Activated CD4-positive, alpha-beta T cell treated with anti-CD3 and anti-CD28 coated beads for 4 hours (primary cell): Measurements from ENCODE around the gene FDPS.
"Not testable (repeated sequence)": the region's sequence is repeated elsewhere in the genome, so short reads cannot be mapped to it uniquely, and the experiment has no call there.

ENCODE experiments used
- DNase-seq, 2 donors: peaks; one replicate each; pipeline ENCODE4 v3.0.0-alpha.2; 2020

FDPS gene

DNA sequence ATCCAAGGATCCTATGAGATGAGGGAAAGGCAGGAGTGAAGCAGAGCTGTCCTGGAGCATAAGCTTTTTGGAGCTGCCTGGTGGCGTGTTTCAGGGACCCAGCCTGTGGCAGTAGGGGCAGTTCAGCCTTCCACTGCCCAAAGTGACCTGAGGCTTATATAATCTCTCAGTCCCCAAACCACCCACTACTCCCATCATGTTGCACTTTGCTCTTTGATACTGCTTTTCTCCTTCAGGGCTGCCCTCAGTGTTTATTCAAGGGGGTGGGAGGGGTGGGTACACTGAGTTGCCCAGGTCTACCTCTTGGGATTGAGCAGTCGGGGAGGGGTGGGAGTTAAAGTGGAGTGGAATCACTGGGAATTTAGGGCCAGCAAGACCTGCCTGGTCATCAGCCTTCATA is 22.1 kb upstream of the FDPS start:
- no peak for DNase-seq

DNA sequence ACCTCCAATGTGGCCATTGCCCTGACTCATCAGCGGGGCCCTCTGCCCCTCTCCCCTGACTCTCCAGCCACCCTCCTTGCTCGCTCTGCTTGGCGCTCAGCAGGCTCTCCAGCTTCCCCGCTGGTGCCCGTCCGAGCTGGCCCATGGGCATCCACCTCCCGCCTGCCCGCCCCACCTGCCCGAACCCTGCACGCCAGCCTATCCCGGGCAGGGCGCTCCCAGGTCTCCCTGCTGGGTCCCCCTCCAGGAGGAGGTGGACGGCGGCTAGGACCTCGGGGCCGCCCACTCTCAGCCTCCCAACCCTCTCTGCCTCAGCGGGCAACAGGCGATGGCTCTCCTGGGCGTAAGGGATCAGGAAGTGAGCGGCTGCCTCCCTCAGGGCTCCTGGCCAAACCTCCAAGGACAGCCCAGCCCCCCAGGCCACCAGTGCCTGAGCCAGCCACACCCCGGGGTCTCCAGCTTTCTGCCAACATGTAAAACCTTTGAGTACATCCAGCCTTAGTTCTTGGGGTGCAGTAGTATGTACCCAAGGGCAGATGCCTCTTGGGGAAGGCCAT is 20.6 kb upstream of the FDPS start:
- no peak for DNase-seq

DNA sequence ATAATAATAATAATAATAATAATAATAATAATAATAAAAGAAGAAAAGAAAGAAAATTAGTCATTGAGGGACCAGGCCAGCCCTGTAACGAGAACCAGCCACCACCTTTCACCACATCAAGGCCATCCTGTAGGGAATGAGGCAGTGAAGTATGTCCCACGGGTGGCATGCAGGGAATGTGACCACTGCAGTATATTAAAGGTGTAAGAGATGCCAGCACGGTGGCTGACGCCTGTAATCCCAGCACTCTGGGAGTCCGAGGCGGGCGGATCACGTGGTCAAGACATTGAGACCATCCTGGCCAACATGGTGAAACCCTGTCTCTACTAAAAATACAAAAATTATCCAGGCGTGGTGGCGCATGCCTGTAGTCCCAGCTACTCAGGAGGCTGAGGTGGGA is 17.7 kb upstream of the FDPS start:
- not testable (repeated sequence) for DNase-seq

DNA sequence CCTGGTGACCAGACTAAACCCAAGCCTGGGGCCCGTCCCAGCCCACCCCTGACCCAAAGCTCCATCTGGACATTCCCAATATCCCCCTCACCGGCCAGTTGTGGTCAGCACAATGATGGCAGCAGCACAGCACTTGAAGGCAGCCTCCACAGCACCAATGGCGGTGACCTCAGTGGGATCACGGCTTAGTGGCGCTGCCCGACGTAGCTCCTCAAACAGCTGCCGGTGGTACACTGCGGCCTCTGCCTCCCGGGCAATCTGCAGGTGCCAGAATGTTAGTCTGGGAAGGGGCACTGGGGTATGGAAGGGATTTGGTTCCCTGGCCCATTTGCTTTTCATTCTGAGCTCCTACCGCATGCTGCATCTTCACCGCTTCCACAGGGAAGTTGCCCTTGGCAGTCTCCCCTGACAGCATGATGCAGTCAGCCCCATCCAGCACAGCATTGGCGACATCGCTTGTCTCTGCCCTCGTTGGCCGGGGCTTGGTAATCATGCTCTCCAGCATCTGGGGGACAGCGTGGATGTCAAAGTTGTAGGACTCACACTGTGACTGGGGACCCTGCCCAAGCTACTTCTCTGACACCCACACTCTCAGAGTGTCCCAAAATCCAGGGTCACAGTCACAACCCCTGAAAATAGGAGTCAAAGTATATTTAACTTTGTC is 15.4 kb upstream of the FDPS start:
- no peak for DNase-seq

DNA sequence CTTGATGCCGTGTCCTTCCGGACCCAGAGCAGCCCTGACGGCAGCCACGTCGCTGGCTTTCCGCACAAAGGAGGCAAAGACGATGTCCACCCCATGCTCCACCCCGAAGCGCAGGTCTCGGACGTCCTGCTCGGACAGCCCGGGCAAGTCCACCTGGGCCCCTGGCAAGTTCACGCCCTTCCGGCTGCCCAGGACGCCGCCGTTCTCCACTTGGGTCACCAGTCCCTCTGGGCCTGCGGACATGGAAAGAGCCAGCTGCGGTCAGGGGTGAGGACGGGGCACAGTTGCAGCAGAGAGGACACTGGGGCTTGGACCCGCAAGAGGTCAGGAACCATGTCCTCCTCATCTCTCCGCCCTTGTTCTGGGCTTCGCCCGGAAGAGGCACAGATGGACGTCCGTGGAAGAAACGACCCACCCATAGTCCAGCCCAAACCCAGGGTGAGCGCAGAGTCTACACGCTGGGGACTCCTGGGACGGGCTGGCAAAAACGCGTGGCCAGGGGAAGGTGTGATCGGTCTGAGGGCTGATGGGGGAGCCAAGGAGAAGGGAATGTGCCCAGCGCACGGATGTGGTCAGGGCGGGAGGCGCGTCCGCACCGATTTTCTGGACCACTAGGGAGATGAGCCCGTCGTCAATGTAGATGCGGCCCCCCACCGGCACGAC is 14.0 kb upstream of the FDPS start:
- no peak for DNase-seq

DNA sequence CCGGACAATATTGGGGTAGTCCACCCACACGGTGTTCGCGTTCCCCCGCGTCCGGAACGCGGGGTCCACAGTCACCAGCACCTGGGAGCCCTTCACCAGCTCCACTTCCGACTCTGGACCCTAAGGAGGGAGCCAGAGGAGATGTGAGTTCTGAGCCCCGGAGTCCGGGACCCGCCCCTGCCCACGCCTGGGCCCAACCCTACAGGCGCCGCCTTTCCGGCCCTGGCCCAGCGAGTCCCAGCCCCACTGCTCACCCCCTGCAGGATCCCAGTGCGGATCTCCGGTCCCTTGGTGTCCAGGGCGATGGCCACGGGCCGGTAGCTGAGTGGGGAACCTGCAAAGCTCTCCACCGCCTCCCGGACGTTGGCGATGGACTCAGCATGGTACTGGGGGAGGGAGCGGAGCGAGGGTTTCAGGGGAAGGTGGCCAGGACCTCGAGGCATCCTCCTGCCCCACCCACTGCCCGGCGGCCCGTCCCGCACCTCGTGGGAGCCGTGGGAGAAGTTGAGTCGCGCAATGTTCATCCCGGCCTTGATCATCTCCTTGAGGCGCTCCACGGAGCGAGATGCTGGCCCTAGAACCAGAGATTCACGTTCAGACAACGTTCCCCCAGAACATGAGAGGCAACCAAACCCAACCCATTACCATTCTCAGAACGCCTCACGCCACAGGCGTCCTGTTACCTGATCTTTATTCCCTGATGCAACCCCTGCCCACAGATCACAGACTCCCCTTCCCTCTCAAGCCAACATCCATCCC is 13.3 kb upstream of the FDPS start:
- no peak for DNase-seq

DNA sequence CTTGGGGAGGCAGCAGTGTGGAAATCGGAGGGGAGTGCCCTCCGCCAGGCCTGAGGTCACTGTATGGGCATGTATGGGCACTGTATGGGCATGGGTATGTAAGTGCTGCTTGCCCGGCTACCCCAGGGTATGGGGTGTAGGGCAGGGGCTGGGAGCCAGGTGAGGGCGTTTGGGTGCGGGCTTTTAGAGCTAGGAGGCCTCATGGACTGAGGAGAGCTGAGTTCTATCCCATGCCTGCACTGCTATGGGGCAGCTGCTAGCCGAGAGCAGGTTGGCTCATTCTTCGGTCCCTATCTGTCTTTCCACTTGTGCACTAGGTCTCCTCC is 12.8 kb upstream of the FDPS start:
- DNase-seq = no peak

DNA sequence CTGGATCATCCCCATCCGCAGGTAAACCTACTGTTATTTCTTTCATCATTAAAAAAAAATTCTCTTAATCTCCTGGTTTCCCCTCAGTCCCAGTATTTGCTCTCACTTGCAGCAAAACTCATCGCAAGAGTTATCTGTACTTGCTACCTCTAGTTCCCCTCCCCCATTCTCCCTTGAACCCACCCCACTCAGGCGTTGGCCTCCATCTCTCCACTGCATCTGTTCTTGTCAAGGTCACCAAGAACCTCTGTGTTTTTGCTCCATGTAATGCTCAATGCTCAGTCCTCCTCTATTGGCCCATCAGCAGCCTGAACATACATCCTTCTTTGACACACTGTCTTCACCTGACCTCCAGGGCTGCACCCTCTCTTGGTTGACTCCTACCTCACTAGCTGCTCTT is 12.0 kb upstream of the FDPS start:
- no peak for DNase-seq

DNA sequence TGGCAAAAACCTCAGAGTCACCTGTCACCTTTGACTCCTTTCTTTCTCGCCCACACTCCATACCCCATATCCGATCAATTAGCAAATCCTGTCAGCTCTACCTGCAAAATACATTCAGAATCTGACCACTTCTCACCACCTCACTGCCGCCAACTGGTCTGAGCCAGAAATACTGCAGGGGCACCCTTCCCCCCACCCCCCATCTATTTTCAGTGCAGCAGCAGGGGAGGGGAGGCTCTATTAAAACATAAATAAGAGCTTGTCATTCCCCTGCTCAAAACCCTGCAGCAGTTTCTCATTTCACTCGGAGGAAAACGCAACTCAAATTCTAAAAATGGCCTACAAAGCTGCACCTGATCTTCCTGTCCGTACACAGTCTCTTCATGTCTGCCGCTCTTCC is 11.3 kb upstream of the FDPS start:
- DNase-seq = no peak

DNA sequence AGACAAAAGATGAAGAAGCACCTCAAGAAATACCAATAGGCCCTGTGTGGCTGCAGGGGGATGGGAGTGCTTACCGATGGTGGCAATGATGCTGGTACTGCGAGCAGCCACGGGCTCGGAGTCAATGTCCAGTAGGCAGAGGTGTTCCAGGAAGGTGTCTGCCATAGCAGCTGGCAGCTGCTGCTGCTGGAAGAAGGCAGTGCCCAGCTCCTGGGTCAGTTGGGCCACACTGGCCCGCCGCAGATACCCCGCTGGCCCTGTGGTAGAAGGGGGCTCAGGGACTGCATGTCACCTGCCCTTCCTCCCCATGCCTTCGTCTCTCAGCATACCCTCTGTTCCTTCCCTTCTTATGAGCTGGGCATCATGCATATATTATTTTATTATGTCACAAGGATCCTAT is 8.6 kb upstream of the FDPS start:
- DNase-seq = no peak

DNA sequence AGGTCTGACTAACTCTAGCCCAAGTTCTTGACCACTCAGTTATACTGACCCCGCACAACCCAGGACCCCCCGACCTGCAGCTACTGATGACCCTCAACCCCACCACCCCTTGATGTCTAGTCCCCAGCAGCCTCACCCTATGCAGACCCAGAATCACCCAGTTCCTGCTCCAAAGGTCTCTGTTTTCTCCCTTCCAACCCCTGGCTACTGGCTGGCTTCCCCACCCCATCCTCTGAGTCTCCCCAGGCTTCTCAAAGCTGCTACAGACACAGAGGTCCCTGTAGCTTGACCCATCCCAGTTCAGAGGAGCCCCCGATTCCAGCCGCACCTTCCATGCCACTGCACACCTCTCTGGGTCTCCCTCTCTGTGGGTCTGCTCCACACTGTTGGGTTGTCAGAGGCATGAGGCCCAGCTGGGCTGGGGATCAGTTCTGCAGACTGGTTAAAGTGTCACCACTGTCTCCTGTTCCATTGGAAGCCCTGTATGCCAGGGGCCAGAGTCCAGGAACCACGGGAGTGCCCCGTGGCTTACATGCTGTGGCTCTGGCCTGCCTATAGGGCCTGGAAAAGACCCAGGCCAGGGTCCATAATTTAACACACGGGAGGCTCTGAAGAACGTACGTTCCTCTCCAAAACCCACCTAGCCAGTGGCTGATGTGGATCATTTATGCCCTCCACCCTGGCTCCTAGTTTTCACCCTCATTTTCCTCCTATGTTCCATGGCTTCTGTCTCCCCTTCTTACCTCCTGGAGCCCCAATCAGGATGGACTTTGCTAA is 7.9 kb upstream of the FDPS start:
- DNase-seq = no peak

DNA sequence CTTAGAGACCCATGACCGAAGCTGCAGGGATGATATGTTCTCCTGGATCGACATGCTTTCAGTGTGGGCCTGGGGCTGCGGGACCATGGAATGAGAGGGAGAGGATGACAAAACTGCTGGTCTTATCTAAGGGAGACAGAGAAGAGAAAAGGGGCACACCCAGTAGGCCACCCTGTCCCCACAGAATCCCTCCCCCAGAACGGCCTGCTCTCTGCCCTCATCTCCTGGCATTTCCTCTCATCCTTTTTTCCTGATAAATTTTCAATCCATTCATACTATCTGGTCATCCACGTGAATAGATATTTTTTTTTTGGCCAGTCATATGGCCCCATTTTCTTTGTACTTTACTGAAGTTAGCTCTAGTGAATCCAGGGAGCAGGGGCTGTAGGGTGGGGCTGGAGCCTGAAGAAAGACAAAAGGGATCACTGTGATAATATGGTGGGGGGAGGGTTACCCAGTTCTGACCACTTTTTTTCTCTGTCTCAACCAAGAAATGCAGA is 7.3 kb upstream of the FDPS start, which contains the start of gene PKLR:
Gene PKLR, minus strand, starts transcription at position 97 of the 500 bp plus-strand sequence. Its CDS starts 43 bp downstream, at position 54.
- no peak for DNase-seq

DNA sequence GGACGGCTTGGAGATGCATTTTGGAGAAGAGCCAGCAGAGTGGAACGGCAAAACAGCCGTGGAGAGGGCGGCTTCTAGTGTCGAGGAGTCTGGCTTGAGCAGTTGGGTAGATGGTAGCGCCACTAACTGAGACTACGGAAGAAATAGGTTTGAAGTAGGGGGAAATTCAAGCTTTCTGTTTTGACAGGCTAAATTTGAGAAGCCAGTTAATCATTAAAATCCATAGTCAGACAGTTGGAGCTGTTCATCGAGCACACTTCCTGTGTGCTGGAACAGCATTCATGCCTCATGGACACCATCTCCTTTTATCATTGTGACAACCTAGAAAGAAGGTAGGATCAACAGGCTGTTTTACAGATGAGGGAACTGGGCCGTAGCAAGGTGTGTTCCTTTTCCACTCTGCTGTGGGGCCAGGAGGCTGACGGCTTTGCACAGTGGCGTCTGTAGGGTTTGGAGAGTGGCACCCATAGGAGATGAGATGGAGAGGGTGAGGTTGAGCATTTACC is 4.1 kb upstream of the FDPS start:
- no peak for DNase-seq

DNA sequence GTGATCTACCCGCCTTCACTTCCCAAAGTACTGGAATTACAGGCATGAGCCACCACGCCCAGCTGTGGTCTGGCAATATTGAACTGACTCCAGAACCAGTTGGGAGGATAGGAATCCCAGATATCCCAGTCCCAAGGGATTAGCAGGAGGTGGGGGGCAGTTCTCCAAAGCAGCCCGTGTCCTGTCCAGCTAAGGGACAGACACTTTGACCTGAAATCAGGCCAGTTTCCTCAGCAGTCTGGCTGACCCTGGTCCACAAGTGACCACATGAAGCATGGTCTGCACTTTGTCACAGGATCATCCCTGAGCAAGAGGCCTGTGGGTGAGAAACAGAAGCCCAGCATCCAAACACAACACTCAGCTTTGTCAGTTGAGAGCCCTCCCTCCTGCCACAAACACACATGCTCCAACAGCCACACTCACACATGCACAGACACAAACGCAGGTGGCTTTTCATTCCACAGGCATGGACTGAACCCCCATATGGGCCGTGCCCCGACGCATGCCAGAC is 2.7 kb upstream of the FDPS start:
- no peak for DNase-seq

DNA sequence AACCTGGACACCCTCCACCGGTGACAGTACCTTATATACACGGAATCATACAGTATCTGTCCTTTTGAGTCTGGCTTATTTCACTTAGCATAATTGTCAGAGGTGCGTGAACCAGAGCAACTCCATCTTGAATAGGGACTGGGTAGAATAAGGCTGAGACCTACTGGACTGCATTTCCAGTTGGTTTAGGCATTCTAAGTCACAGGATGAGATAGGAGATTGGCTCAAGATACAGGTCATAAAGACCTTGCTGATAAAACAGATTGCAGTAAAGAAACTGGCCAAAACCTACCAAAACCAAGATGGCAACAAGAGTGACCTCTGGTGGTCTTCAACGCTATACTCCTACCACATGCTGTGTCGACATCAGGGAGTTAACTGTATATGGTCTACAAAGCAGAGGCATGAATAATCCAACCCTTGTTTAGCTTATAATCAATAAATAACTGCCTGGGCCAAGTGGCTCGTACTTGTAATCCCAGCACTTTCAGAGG is 1.4 kb upstream of the FDPS start:
- DNase-seq = no peak

DNA sequence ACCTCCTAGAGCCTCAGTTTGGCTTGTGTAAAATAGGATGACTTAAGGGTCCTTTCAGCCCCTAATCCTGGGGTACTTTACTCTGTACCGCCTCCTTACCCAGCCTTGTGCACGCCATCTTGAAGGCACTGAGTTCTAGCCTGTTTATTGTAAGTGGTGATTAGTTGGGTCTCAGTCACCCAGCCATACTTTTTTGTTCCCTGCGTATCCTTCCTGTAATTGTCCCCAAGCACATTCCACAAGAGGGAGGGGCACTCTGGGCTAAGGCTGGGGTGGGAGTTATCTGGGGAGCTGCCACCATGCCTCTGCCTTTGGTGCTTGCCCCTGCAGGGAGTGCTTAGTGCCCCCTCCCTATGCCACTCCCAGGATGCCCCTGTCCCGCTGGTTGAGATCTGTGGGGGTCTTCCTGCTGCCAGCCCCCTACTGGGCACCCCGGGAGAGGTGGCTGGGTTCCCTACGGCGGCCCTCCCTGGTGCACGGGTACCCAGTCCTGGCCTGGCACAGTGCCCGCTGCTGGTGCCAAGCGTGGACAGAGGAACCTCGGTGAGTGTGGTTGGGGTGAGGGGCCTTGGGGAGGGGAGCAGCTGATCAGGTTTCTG is 856 bp downstream of the FDPS start:
- no peak for DNase-seq

DNA sequence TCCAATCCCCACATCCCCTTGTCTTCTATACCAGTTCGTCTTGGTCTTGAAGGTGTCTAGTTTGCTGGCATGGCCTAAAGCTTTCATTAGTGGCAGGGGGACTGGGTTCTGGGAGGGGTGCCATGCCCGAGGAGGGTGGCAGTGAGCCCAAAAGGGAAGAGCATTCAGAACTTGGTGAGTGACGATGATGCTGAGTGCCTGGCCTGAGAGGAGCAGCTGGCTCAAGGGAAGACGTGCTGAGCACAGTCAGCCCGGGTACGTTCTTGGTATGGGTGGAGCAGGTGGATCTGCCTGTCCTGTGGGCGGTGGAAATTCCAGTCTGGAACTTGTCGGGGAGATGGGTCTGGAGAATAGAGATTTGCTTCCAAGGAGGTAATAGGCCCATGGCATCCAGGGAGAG is 4.6 kb downstream of the FDPS start:
- no peak for DNase-seq

DNA sequence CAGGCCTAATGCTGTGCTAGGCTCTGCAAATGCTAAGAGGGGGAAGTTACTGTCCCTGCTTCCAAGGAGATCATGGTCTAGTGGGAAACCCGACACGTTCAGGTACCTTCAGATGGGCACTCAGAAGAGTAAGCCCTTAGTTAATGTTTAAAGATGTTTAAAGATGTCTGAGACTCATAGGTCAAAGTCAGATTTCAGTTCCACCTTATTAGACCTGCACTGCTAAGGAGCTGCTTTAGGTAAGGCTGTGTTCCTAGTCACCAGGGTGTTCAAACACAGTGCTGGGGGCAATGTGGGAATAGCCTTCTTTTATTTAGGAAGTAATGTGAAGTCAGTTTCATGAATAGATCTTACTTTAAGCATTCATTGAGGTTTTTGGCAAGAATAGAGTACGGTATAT is 8.3 kb downstream of the FDPS start:
- no peak for DNase-seq

DNA sequence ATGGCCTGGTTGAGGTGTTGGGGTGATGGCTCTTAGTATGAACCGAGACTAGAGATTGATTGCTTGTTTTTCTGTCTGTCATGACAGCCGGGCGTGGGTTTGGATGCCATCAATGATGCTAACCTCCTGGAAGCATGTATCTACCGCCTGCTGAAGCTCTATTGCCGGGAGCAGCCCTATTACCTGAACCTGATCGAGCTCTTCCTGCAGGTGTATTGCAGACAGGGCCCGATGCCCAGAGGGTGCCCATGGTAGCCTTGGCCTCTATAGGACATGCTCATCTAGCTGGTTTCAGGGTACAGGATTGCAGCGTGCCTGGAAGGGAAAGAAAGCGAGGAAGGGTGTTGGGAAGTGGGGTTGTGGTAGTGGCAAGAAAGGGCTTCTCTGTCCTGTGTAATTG is 9.4 kb downstream of the FDPS start:
- DNase-seq = no peak

DNA sequence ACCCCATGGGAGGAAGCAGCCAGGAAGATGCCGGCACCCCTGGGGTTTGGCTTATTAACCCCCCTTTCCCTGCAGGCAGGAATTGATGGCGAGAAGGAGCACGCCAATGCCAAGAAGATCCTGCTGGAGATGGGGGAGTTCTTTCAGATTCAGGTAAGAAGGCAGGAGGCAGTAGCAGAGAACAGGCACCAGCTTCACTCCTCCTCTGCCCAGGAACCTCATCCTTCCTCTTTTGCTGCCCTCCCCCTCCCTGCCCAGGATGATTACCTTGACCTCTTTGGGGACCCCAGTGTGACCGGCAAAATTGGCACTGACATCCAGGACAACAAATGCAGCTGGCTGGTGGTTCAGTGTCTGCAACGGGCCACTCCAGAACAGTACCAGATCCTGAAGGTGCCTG is 10.9 kb downstream of the FDPS start:
- no peak for DNase-seq

DNA sequence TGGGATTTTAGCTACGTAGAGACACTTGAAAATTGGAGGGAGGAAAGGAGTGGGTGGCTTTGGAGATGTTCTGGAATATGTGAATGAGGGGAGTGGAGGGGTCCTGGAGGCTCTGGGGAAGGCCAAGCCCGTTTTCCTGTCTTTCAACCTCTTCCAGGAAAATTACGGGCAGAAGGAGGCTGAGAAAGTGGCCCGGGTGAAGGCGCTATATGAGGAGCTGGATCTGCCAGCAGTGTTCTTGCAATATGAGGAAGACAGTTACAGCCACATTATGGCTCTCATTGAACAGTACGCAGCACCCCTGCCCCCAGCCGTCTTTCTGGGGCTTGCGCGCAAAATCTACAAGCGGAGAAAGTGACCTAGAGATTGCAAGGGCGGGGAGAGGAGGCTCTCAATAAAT is 11.6 kb downstream of the FDPS start:
- DNase-seq = no peak
